Esophagus squamous epithelium (tissue), 4 donors: ENCODE results near the gene CNST.

Experiments used
- CTCF ChIP-seq, 6 experiments: fragments of 450-650 bp in 4 of 6; fragments of 200-600 bp in 2 of 6; sonication (generic) in 2 of 6; IDR thresholded peaks; one replicate each; pipeline ENCODE4 v1.5.1; 2016 to 2019; ENCODE audit warnings: antibody characterized with exemption in 6 of 6, mild to moderate bottlenecking in 4 of 6, moderate library complexity in 4 of 6
- POLR2A ChIP-seq, 4 donors: fragments of 450-650 bp; IDR thresholded peaks; one replicate each; pipeline ENCODE4 v1.6.1; 2017; ENCODE audit warnings: antibody characterized with exemption in 4 of 4, mild to moderate bottlenecking in 4 of 4, moderate library complexity in 3 of 4

- TF ChIP-seq POLR2A (IDR thresholded peaks at IDR 0.05) (no peak), CTCF (IDR thresholded peaks at IDR 0.05) (peak; percentile 53 to 87 (median 72))
Measured at GRCh38 chr1:246689409-246690008, 123.3 kb downstream of the CNST start.
